Stimulated activated CD4-positive, alpha-beta T cell treated with anti-CD3 and anti-CD28 coated beads, Interleukin-1b, Interleukin-23, amount 100 ng/mL, for 1 hour (primary cell): ENCODE measurements around the gene NDUFS3.
"Not testable (repeated sequence)": the region's sequence is repeated elsewhere in the genome, so short reads cannot be mapped to it uniquely, and the experiment has no call there.

Source experiments
- DNase-seq, 2 donors: peaks; one replicate each; pipeline ENCODE4 v3.0.0-alpha.2; 2020; ENCODE audit warnings: low read depth in 2 of 2

Gene NDUFS3

DNA sequence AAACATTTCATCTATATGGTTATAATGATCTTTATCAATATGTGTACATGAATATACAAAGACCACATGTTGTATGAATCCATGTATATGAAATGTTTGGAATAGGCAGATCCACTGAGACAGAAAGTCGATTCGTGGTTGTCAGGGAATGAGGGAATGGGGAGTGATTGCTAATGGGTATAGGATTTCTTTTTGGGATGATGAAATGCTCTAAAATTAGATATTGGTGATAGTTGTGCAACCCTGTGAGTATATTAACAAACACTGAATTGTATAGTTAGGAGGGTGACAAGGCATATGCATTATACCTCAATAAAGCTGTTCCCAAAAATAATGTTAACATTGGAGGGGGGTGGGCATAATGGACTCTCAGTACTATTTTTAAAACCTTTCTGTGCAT is 18.4 kb upstream of the NDUFS3 start:
- no peak for DNase-seq

- DNase-seq = not testable (repeated sequence)
These were observed 16.5 kb upstream of the NDUFS3 start for GRCh38 chr11:47562393-47562792.

GRCh38 chr11:47564366-47564765 is 14.5 kb upstream of the NDUFS3 start:
- not testable (repeated sequence) for DNase-seq

- no peak for DNase-seq
These were observed 13.9 kb upstream of the NDUFS3 start for GRCh38 chr11:47564933-47565339.

DNA sequence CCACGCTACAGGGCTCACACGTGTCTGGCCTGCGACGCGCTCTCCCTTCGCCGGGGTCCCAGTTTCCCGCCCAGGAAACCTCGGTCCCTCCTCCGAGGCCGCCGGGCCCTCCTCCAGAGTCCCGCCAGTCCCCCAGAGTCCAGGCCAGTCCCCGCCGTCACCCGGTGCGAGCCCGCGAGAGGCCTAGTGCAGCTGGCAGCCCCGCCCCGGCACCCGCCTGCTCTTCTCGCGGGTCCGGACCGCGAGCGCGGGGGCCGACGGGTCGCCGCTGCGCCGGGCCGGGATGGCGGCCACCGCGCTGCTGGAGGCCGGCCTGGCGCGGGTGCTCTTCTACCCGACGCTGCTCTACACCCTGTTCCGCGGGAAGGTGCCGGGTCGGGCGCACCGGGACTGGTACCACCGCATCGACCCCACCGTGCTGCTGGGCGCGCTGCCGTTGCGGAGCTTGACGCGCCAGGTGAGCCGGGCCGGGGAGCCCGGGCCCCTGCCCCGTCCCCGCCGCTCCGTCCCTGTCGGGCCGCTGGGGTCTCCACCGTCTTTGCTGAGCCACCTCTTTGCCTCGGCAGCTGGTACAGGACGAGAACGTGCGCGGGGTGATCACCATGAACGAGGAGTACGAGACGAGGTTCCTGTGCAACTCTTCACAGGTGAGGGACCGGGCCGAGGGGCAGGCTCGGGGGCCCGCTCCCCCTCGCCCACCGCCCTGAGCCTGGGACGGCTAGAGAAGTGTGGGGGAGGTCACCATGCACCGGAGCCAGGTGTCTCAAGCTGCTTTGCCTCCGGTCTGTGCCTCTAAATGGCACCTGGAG is 13.3 kb upstream of the NDUFS3 start, which contains the start of gene PTPMT1:
TSS of gene PTPMT1 (plus strand) at position 260 of the 809 bp plus-strand sequence. CDS start at position 284, 24 bp downstream.
- peak in 1 of 2 donors; percentile 40 for DNase-seq

GRCh38 chr11:47566149-47566698 is 12.7 kb upstream of the NDUFS3 start:
- no peak for DNase-seq

DNA sequence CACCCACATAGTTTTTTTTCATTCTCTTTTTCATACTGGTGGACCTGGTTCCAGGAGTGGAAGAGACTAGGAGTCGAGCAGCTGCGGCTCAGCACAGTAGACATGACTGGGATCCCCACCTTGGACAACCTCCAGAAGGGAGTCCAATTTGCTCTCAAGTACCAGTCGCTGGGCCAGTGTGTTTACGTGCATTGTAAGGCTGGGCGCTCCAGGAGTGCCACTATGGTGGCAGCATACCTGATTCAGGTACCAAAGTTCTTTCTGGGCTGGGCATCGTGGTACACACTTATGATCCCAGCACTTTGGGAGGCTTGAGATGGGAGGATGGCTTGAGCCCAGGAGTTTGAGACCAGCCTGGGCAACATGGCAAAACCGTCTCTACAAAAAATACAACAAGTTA is 9.2 kb upstream of the NDUFS3 start:
- no peak for DNase-seq

GRCh38 chr11:47570651-47571356 is 8.1 kb upstream of the NDUFS3 start:
- DNase-seq = no peak

DNA sequence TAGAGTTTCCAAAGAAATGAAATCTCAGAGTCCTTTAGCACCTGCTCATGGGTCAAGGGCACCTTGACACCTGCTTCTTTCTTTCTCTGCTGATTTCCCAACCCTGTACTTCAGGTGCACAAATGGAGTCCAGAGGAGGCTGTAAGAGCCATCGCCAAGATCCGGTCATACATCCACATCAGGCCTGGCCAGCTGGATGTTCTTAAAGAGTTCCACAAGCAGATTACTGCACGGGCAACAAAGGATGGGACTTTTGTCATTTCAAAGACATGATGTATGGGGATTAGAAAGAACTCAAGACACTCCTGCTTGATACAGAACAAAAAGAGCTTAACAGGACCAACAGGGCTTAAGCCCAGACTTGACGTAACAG is 7.5 kb upstream of the NDUFS3 start:
- no peak for DNase-seq

DNA sequence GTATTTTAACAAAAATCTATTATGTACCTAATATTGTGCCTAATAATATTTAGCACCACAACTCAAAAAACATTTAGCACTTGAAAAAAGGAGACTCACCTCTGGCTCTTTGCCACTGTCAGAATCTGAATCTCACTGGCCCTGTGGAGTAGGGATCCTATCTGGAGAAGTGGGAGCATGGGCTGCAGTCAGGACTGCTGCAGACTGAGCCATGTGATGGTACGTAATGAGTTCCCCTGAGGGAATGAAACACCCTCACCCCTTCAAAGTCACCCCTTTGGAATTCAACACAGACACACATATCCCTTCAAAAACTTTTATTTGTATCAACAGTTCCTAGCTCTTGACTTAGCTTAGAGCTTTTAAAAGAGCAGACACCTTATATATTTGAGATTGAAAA is 7.0 kb upstream of the NDUFS3 start:
- DNase-seq = no peak

DNA sequence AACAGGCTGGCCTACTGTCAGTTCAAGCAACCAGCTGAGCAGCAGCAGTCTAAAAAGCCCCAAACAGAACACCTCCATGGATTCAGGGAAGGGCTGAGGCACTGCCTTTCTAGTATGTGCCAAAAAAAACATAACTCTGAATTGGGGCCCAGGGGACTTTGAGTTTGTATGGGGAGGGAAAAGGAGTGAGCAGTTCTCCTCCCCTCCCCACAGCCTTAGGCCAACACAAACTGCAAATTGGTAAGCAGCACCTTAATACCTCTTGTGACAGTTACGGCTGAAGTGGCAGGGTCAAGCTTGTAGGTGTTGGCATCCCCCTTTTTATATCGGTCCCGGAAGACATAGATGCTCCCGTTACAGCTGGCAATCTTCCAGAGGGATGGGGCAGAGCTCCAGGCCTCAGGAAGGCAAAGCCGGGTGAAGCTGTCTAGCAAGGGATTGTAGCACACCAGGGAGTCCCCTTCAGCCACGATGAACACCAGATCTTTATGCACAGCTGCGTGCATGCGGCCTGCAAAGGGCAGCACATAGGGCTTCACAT is 6.1 kb upstream of the NDUFS3 start:
- no peak for DNase-seq

GRCh38 chr11:47573321-47573720 is 5.6 kb upstream of the NDUFS3 start:
- DNase-seq = no peak

DNA sequence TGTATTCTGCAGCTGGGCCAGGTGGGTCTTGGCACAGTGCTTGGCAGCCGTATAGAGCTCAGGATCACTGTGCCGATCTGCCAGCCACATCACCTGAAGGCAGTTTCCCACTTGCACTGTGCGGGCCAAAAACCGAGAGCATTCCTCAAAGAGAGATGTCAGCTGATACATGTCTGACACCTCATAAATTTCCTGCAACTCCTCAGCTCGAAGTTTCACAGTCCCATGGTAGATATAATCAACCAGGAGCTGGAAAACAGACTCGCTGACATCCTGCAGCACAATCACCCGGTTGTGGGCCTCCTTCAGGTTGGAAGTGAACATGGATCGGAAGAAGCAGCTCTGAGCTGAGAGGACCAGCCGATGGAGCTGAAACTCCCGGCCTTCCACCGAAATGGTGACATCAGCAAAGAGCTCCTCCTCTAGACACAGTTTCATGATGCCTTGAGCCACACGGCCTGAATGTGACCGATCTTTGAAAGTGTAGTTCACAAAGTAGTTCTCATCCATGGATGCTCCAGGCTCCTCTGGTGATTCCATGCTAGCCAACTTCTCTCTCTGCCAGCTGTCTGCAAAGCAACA is 1.3 kb upstream of the NDUFS3 start:
- no peak for DNase-seq

DNA sequence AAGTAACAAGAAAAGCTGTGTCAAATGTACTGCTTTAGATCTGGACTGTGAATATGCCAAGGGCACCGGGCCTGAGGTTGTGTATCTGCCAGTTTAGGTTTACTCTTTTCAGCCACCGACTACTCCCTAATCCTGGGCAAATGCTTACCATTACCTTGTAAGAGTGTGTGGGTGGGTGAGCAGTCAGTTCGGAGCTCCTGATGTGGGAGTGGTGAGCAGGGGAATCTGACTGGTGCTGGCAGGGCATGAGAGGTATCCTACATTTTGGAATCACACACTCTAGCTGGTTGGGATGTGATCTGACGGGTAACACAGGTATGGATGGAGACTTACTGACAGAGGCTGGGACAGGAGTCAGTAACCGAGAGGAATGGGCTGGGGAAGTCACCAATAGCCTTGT is 5.0 kb downstream of the NDUFS3 start:
- DNase-seq = no peak

DNA sequence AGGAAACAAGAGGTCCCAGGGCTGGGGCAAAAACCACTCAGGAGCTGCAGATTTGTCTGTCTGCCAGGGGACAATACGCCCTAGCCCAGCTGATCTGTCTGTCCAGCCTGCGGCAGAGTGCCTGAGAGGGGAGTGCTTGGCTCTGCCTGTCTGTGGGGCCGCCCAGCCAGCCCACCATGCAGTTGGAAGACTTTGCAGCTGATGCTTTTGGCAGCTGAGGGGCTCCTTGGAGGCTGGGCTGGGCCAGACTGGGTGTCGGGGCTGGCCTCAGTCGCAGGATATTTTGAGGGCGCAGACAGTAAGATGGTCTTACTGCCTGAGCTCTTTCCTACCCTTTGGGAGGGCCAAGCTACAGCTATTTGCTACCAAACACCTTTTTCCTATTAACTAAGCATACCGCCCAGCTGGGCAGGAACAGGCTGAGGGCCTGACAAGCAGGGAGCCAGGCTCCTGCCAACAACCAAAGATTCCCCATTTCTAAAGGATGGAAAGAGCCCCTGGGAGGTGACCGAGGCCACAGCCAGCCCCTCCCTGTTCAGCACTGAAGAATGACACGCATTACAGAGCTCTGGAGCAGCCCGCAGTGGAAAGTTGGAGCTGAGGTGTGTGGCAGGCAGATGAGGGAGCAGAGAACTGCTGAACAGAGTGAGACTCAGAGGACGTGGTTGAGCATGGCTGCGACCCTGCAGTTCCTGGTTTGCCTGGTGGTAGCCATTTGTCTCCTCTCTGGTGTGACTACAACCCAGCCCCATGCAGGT is 7.4 kb downstream of the NDUFS3 start, which contains the start of gene FAM180B:
TSS of gene FAM180B (plus strand) at position 581 of the 758 bp plus-strand sequence. CDS start at position 672, 91 bp downstream.
- no peak for DNase-seq

GRCh38 chr11:47587039-47587716 is 8.3 kb downstream of the NDUFS3 start:
- no peak for DNase-seq

GRCh38 chr11:47587723-47588326 is 9.0 kb downstream of the NDUFS3 start:
- DNase-seq = no peak

- no peak for DNase-seq
These were observed 10.2 kb downstream of the NDUFS3 start for GRCh38 chr11:47589118-47589517.

DNA sequence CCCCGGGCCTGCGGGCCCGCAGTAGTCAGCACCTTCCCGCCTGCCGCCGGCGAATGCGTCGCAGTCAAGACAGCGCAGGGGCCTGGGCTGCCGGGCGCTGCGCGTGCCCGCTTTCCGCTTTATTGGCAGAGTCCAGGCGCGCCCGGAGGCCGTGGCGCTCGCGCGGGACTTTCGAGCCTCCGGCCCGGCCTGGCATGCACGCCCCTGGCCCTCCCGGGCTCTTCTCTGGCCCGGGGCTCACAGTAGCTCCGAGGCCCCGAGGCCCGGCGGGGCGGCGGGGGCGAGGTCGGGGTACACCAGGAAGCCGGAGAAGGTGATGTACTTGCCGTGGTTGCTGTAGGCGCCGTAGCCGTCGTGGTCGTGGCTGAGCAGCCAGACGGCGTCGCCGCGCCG is 10.7 kb downstream of the NDUFS3 start:
- DNase-seq = no peak
